IPS DF 6.9 (cell line): ENCODE results near the gene C6orf47.

Source experiments
- DNase-seq: peaks from one replicate; pipeline ENCODE4 v3.0.0-alpha.2; 2013; ENCODE audit warnings: low read depth, low spot score
- H3K27ac ChIP-seq: one replicate; pipeline ENCODE4 v1.5.1; 2013; ENCODE audit warnings: low read length, control low read depth
- H3K27me3 ChIP-seq: 2 replicates; pipeline ENCODE4 v1.6.1; 2013; ENCODE audit warnings: mild to moderate bottlenecking, low read length; ENCODE audit not compliant: control insufficient read depth, insufficient read depth
- H3K36me3 ChIP-seq: 2 replicates; pipeline ENCODE4 v1.6.1; 2013; ENCODE audit warnings: low read length; ENCODE audit not compliant: control insufficient read depth, insufficient read depth
- H3K4me1 ChIP-seq: 2 replicates; pipeline ENCODE4 v1.6.1; 2013; ENCODE audit warnings: low read length; ENCODE audit not compliant: control insufficient read depth, insufficient read depth
- H3K4me3 ChIP-seq: 2 replicates; pipeline ENCODE4 v1.5.1; 2013; ENCODE audit warnings: mild to moderate bottlenecking, low read length
- H3K9me3 ChIP-seq: 2 replicates; pipeline ENCODE4 v1.6.1; 2013; ENCODE audit warnings: low read length, inconsistent platforms; ENCODE audit not compliant: control insufficient read depth, insufficient read depth
- WGBS: extraction: QIAGEN DNeasy Blood & Tissue Kit; methylation state at CpG from one replicate; pipeline ENCODE4 v1.1.7; 2013; ENCODE audit warnings: mixed read lengths, missing lambda C conversion rate; ENCODE audit not compliant: insufficient read length, insufficient coverage; 5-methylcytosine and 5-hydroxymethylcytosine counted together

The C6orf47 gene

GRCh38 chr6:31700740-31701401 lies 40.3 kb upstream of the C6orf47 start:
- Histone ChIP-seq H3K27me3 (no peaks in the 10 kb centered on the region), H3K4me3 (no peak overlapping the region), H3K9me3 (no peaks in the 10 kb centered on the region), H3K27ac (no peak overlapping the region), H3K36me3 (peaks cover 2% of the 10 kb centered on the region; the same call in 1 of the 2 replicates), H3K4me1 (peaks cover 6% of the 10 kb centered on the region)
- WGBS: no CpG with 5 or more reads among the region's 5 CpGs
- DNase-seq: no peak

- no CpG with 5 or more reads among the region's 3 CpGs for WGBS
- Histone ChIP-seq H3K4me3 (no peak overlapping the region), H3K4me1 (peaks cover 6% of the 10 kb centered on the region), H3K36me3 (peaks cover 2% of the 10 kb centered on the region; the same call in 1 of the 2 replicates), H3K27me3 (no peaks in the 10 kb centered on the region), H3K9me3 (no peaks in the 10 kb centered on the region), H3K27ac (no peak overlapping the region)
- no peak for DNase-seq
Measured at GRCh38 chr6:31697555-31697954, 37.0 kb upstream of the C6orf47 start.

GRCh38 chr6:31693535-31693934 lies 33.0 kb upstream of the C6orf47 start:
- H3K36me3 ChIP-seq: peaks cover 6% of the 10 kb centered on the region; the same call in 1 of the 2 replicates
- no CpG with 5 or more reads among the region's 6 CpGs for WGBS

GRCh38 chr6:31692886-31693285 lies 32.3 kb upstream of the C6orf47 start:
- H3K36me3 ChIP-seq: peaks cover 9% of the 10 kb centered on the region
- no peak overlapping the region for H3K27ac ChIP-seq
- no peak overlapping the region for H3K4me3 ChIP-seq
- no CpG with 5 or more reads among the region's 9 CpGs for WGBS
- H3K4me1 ChIP-seq: no peaks in the 10 kb centered on the region
- H3K27me3 ChIP-seq: no peaks in the 10 kb centered on the region
- no peak for DNase-seq
- no peaks in the 10 kb centered on the region for H3K9me3 ChIP-seq

More at GRCh38 chr6:31693535-31693934, 33.0 kb upstream of the C6orf47 start:
- H3K4me3 ChIP-seq: no peak overlapping the region
- no peaks in the 10 kb centered on the region for H3K9me3 ChIP-seq
- no peak overlapping the region for H3K27ac ChIP-seq
- H3K27me3 ChIP-seq: no peaks in the 10 kb centered on the region
- DNase-seq: no peak
- H3K4me1 ChIP-seq: no peaks in the 10 kb centered on the region

GRCh38 chr6:31692353-31692752 lies 31.8 kb upstream of the C6orf47 start:
- DNase-seq: no peak
- peaks cover 11% of the 10 kb centered on the region for H3K36me3 ChIP-seq
- no peaks in the 10 kb centered on the region for H3K27me3 ChIP-seq
- H3K4me1 ChIP-seq: no peaks in the 10 kb centered on the region
- no peak overlapping the region for H3K27ac ChIP-seq
- no CpG with 5 or more reads among the region's 4 CpGs for WGBS
- no peak overlapping the region for H3K4me3 ChIP-seq
- no peaks in the 10 kb centered on the region for H3K9me3 ChIP-seq

GRCh38 chr6:31691564-31692108 lies 31.1 kb upstream of the C6orf47 start:
- no peaks in the 10 kb centered on the region for H3K27me3 ChIP-seq
- no peaks in the 10 kb centered on the region for H3K9me3 ChIP-seq
- peaks cover 13% of the 10 kb centered on the region for H3K36me3 ChIP-seq
- no peak overlapping the region for H3K4me3 ChIP-seq
- no peak overlapping the region for H3K27ac ChIP-seq
- no peaks in the 10 kb centered on the region for H3K4me1 ChIP-seq
- DNase-seq: no peak
- no CpG with 5 or more reads among the region's 12 CpGs for WGBS

GRCh38 chr6:31691078-31691463 lies 30.5 kb upstream of the C6orf47 start:
- no CpG with 5 or more reads among the region's 6 CpGs for WGBS

GRCh38 chr6:31690231-31691077 lies 29.9 kb upstream of the C6orf47 start:
- no peak for DNase-seq
- WGBS: no CpG with 5 or more reads among the region's 10 CpGs
- Histone ChIP-seq H3K4me1 (no peaks in the 10 kb centered on the region), H3K27ac (no peak overlapping the region), H3K9me3 (no peaks in the 10 kb centered on the region), H3K4me3 (no peak overlapping the region), H3K36me3 (peaks cover 13% of the 10 kb centered on the region), H3K27me3 (no peaks in the 10 kb centered on the region)

More at GRCh38 chr6:31691078-31691463, 30.5 kb upstream of the C6orf47 start:
- H3K36me3 ChIP-seq: peaks cover 13% of the 10 kb centered on the region
- no peaks in the 10 kb centered on the region for H3K4me1 ChIP-seq
- no peaks in the 10 kb centered on the region for H3K27me3 ChIP-seq
- no peak overlapping the region for H3K4me3 ChIP-seq
- H3K27ac ChIP-seq: no peak overlapping the region
- no peaks in the 10 kb centered on the region for H3K9me3 ChIP-seq
- DNase-seq: no peak

- no CpG with 5 or more reads among the region's 11 CpGs for whole genome bisulfite sequencing
- H3K4me1 ChIP-seq: no peaks in the 10 kb centered on the region
- no peaks in the 10 kb centered on the region for H3K9me3 ChIP-seq
- DNase-seq: no peak
- no peak overlapping the region for H3K27ac ChIP-seq
- H3K27me3 ChIP-seq: no peaks in the 10 kb centered on the region
- peaks cover 13% of the 10 kb centered on the region for H3K36me3 ChIP-seq
- H3K4me3 ChIP-seq: no peak overlapping the region
Measured at GRCh38 chr6:31689249-31690110, 28.9 kb upstream of the C6orf47 start.
